ENCODE data around the gene TSPAN4. TPM values are rescaled to one million over a fixed set of nuclear protein-coding genes. Genes with fewer than 3 reads are reported as not detected.

TSPAN4 gene
- total and polyA plus RNA-seq, 9 of the 15 experiments (the other 6 are each of a cell fraction or from before 2014, with no cell fraction given), result 0.07 to 31.0 (median 15.7) TPM

GRCh38 chr11:858053-858761 is 15.6 kb downstream of the TSPAN4 start:
- ATAC-seq (no peak), DNase-seq (ENCODE audit: extremely low read depth in 1 of 4, low spot score in 3 of 4) (no peak), FAIRE-seq (no peak)
- ChIA-PET CTCF (ENCODE audit: low intra/inter-chr PET ratio) (no interaction called here), POLR2A (interaction anchor here (0.7 kb wide), 1 partner anchor 18 kb away, joined by 3 read pairs; no protein-coding TSS in a partner anchor)
- Histone ChIP-seq H3K9me3 (replicated peaks; ENCODE audit: control insufficient read depth, insufficient read depth, low read depth, low read length) (no peaks in the 10 kb centered on the region), H3K4me1 (replicated peaks in 1 of 2; ENCODE audit: control insufficient read depth in 2 of 2, insufficient read depth in 2 of 2, low read length in 2 of 2) (peaks cover 14 to 93% of the 10 kb centered on the region in 2 experiments), H3K9ac (ENCODE audit: insufficient read depth in 1 of 2, low read depth in 2 of 2, low read length in 2 of 2) (no peak overlapping the region; a peak in 1 of 4 replicates), H3K27ac (ENCODE audit: extremely low read depth, low read depth, low read length) (no peak overlapping the region), H3K4me3 (no peak overlapping the region), H4K20me1 (replicated peaks; ENCODE audit: control insufficient read depth, insufficient read depth, low read length) (peaks cover 14% of the 10 kb centered on the region), H3K79me2 (ENCODE audit: control insufficient read depth, insufficient read depth, low read length) (no peaks in the 10 kb centered on the region), H3K27me3 (ENCODE audit: control insufficient read depth in 2 of 2, insufficient read depth in 2 of 2, low read length in 2 of 2) (no peaks in the 10 kb centered on the region), H3K9me1 (ENCODE audit: control insufficient read depth, insufficient read depth, low read length) (peaks cover 5% of the 10 kb centered on the region), H3K4me2 (ENCODE audit: insufficient read depth, low read length) (no peak overlapping the region), H3K36me3 (ENCODE audit: control insufficient read depth, insufficient read depth, low read length) (no peaks in the 10 kb centered on the region), H2AFZ (ENCODE audit: low read depth, low read length) (no peak overlapping the region)
- WGBS (ENCODE audit: insufficient coverage, low coverage, missing lambda C conversion rate), result 80% methylated on average over 23 of the region's 27 CpGs
- in situ Hi-C loops (cut with MboI) (no loop called here), intact Hi-C loops (cut with micrococcal nuclease) (no loop called here)
- BruUV-seq (replicated peaks), result no TSS peak
- TF ChIP-seq LEF1 (IDR thresholded peaks at IDR 0.05) (no peak), REST (IDR thresholded peaks at IDR 0.05; ENCODE audit: borderline replicate concordance) (peak; percentile 27; the same call in 1 of the 2 replicates), REST (CRISPR knock-in tag; IDR thresholded peaks at IDR 0.05; ENCODE audit: low read depth) (no peak), ZNF277 (CRISPR knock-in tag; IDR thresholded peaks at IDR 0.05; ENCODE audit: borderline replicate concordance) (no peak), GTF2B (IDR thresholded peaks at IDR 0.05; ENCODE audit: extremely low read depth, insufficient read length) (no peak), HNRNPL (IDR thresholded peaks at IDR 0.05; ENCODE audit: low read depth, low read length) (no peak), ZNF124 (CRISPR knock-in tag; IDR thresholded peaks at IDR 0.05) (no peak), SLC30A9 (CRISPR knock-in tag; IDR thresholded peaks at IDR 0.05) (no peak), HMGN3 (IDR thresholded peaks at IDR 0.05; ENCODE audit: borderline replicate concordance, extremely low read depth, insufficient read length, low read depth, low read length) (no peak), E2F1 (CRISPR knock-in tag; IDR thresholded peaks at IDR 0.05) (no peak)

All from K562 (cell line).